Keratinocyte (primary cell): ENCODE data around the gene IPO13. TPM values are rescaled to one million over a fixed set of nuclear protein-coding genes. Genes with fewer than 3 reads are reported as not detected.

ENCODE experiments used
- DNase-seq: peaks from one replicate; pipeline ENCODE4 v3.0.0-alpha.2; 2011; ENCODE audit warnings: low read depth, missing footprints, low spot score
- FAIRE-seq: peaks from 2 replicates; lab custom pipeline; 2011; peaks lifted over from hg19 to GRCh38; lab: Jason Lieb, UNC
- H2AFZ ChIP-seq: 2 replicates; pipeline ENCODE4 v1.6.0; 2012; ENCODE audit warnings: low read length, control low read depth, inconsistent platforms; ENCODE audit not compliant: control insufficient read depth
- H3K27ac ChIP-seq: 2 replicates; pipeline ENCODE4 v1.5.1; 2011; ENCODE audit warnings: low read length; ENCODE audit not compliant: control insufficient read depth, insufficient read depth
- H3K27me3 ChIP-seq: 3 replicates; pipeline ENCODE4 v1.6.0; 2011; ENCODE audit warnings: low read length; ENCODE audit not compliant: control insufficient read depth, insufficient read depth; ENCODE audit errors: extremely low read depth
- H3K36me3 ChIP-seq, 2 experiments: 2 replicates in 1 of 2; 3 replicates in 1 of 2; pipeline ENCODE4 v1.5.1; 2011; ENCODE audit warnings: low read length in 2 of 2, mild to moderate bottlenecking in 1 of 2; ENCODE audit not compliant: control insufficient read depth in 2 of 2, insufficient read depth in 2 of 2; ENCODE audit errors: extremely low read depth in 1 of 2
- H3K4me1 ChIP-seq: 3 replicates; pipeline ENCODE4 v1.5.1; 2011; ENCODE audit warnings: low read length; ENCODE audit not compliant: control insufficient read depth, insufficient read depth; ENCODE audit errors: extremely low read depth
- H3K4me2 ChIP-seq: 3 replicates; pipeline ENCODE4 v1.6.0; 2011; ENCODE audit warnings: low read depth, low read length; ENCODE audit not compliant: control insufficient read depth, insufficient read depth; ENCODE audit errors: extremely low read depth
- H3K4me3 ChIP-seq, 3 experiments: fragments of 200-600 bp in 1 of 3; sonication (generic) in 1 of 3; 2 replicates in 2 of 3; 3 replicates in 1 of 3; pipeline ENCODE4 v1.5.1; 2011 to 2016; ENCODE audit warnings: low read length in 3 of 3, mild to moderate bottlenecking in 3 of 3, control low read depth in 2 of 3, inconsistent platforms in 1 of 3, low read depth in 1 of 3, mixed read lengths in 1 of 3, mixed run types in 1 of 3, moderate library complexity in 1 of 3; ENCODE audit not compliant: control insufficient read depth in 2 of 3, insufficient read depth in 2 of 3; ENCODE audit errors: extremely low read depth in 1 of 3
- H3K79me2 ChIP-seq: 2 replicates; pipeline ENCODE4 v1.6.0; 2012; ENCODE audit warnings: low read length; ENCODE audit not compliant: control insufficient read depth, insufficient read depth
- H3K9ac ChIP-seq: 3 replicates; pipeline ENCODE4 v1.6.0; 2011; ENCODE audit warnings: low read length; ENCODE audit not compliant: control insufficient read depth, insufficient read depth; ENCODE audit errors: extremely low read depth
- H3K9me1 ChIP-seq: 3 replicates; pipeline ENCODE4 v1.6.0; 2011; ENCODE audit warnings: low read length; ENCODE audit not compliant: control insufficient read depth, insufficient read depth; ENCODE audit errors: extremely low read depth
- H3K9me3 ChIP-seq: 2 replicates; pipeline ENCODE4 v1.5.1; 2012; ENCODE audit warnings: low read depth, low read length; ENCODE audit not compliant: control insufficient read depth
- H4K20me1 ChIP-seq: 3 replicates; pipeline ENCODE4 v1.6.0; 2011; ENCODE audit warnings: low read length; ENCODE audit not compliant: control insufficient read depth, insufficient read depth; ENCODE audit errors: extremely low read depth
- EZH2 ChIP-seq: IDR thresholded peaks from one replicate; pipeline ENCODE4 v1.6.1; 2012; ENCODE audit warnings: inconsistent platforms, mild to moderate bottlenecking, low read length, moderate library complexity
- dilution Hi-C: fragments of 300-500 bp; cut with MboI; formaldehyde crosslinking; loops from one replicate; pipeline ENCODE4 v1.7.0; 2020; ENCODE audit warnings: low sequenced_read_pairs; ENCODE audit not compliant: extremely low pct_ligation_motif_present
- polyA plus RNA-seq, 5 experiments: library from polyadenylated mRNA; depleted of rRNA in 3 of 5; stranded (reverse) in 3 of 5; stranded (forward) in 1 of 5; unstranded in 1 of 5; fragments of >200 nt; gene quantifications; 1 replicate in 1 of 5; 2 replicates in 3 of 5; 3 replicates in 1 of 5; pipeline versions ENCODE4 v1.2.1 to v1.2.3, GENCODE V29; 2011 to 2012; ENCODE audit warnings: missing spikeins in 2 of 5, low read depth in 1 of 5, low replicate concordance in 1 of 5
- TF ChIP-seq, protein P1 (sequence below), 3 experiments: IDR thresholded peaks in 1 of 3; conservative IDR thresholded peaks in 1 of 3; optimal IDR thresholded peaks in 1 of 3; 2 replicates in 2 of 3; 3 replicates in 1 of 3; pipeline versions ENCODE3 to v1.5.1; 2011; ENCODE audit warnings: low read length in 3 of 3, mild to moderate bottlenecking in 3 of 3, moderate library complexity in 2 of 3, control low read depth in 1 of 3, inconsistent platforms in 1 of 3; ENCODE audit not compliant: insufficient read depth in 2 of 3; ENCODE audit errors: extremely low read depth in 1 of 3

Gene IPO13
- polyA plus RNA-seq, 1 donor (not counting 4 experiments of a cell fraction or from before 2014, with no cell fraction given), result 20.7 TPM

GRCh38 chr1:43984855-43985254 is 38.1 kb downstream of the IPO13 start:
- Histone ChIP-seq H3K4me3 (no peak overlapping the region), H4K20me1 (no peaks in the 10 kb centered on the region), H3K4me2 (no peak overlapping the region), H3K27me3 (no peaks in the 10 kb centered on the region), H3K9me3 (no peaks in the 10 kb centered on the region), H3K27ac (no peak overlapping the region), H3K9me1 (no peaks in the 10 kb centered on the region), H3K9ac (no peak overlapping the region), H3K4me1 (peaks cover 29% of the 10 kb centered on the region), H3K36me3 (peaks cover 19 to 47% of the 10 kb centered on the region in 2 experiments), H3K79me2 (peaks cover 42% of the 10 kb centered on the region), H2AFZ (no peak overlapping the region)
- DNase-seq (no peak), FAIRE-seq (no peak)
- no peak for TF ChIP-seq EZH2
- TF ChIP-seq, protein P1, sequence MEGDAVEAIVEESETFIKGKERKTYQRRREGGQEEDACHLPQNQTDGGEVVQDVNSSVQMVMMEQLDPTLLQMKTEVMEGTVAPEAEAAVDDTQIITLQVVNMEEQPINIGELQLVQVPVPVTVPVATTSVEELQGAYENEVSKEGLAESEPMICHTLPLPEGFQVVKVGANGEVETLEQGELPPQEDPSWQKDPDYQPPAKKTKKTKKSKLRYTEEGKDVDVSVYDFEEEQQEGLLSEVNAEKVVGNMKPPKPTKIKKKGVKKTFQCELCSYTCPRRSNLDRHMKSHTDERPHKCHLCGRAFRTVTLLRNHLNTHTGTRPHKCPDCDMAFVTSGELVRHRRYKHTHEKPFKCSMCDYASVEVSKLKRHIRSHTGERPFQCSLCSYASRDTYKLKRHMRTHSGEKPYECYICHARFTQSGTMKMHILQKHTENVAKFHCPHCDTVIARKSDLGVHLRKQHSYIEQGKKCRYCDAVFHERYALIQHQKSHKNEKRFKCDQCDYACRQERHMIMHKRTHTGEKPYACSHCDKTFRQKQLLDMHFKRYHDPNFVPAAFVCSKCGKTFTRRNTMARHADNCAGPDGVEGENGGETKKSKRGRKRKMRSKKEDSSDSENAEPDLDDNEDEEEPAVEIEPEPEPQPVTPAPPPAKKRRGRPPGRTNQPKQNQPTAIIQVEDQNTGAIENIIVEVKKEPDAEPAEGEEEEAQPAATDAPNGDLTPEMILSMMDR (optimal IDR thresholded peaks at IDR 0.05 in 1 of 3, IDR thresholded peaks at IDR 0.05 in 1 of 3, conservative IDR thresholded peaks at IDR 0.05 in 1 of 3; ENCODE audit: extremely low read depth in 1 of 3, insufficient read depth in 2 of 3, low read length in 3 of 3), result no peak
- dilution Hi-C loops, result no loop called here

GRCh38 chr1:43985984-43986595 is 39.3 kb downstream of the IPO13 start:
- Histone ChIP-seq H3K4me1 (peaks cover 24% of the 10 kb centered on the region), H3K4me3 (no peak overlapping the region), H3K9me3 (no peaks in the 10 kb centered on the region), H3K79me2 (peaks cover 35% of the 10 kb centered on the region), H3K9me1 (no peaks in the 10 kb centered on the region), H3K36me3 (peaks cover 20 to 47% of the 10 kb centered on the region in 2 experiments), H3K27ac (peak overlapping the region; percentile 41), H3K9ac (no peak overlapping the region), H4K20me1 (no peaks in the 10 kb centered on the region), H3K4me2 (no peak overlapping the region), H2AFZ (no peak overlapping the region), H3K27me3 (no peaks in the 10 kb centered on the region)
- DNase-seq (no peak), FAIRE-seq (peak; percentile 49)
- dilution Hi-C loops, result no loop called here
- TF ChIP-seq, protein P1 (optimal IDR thresholded peaks at IDR 0.05 in 1 of 3, IDR thresholded peaks at IDR 0.05 in 1 of 3, conservative IDR thresholded peaks at IDR 0.05 in 1 of 3; ENCODE audit: extremely low read depth in 1 of 3, insufficient read depth in 2 of 3, low read length in 3 of 3), result no peak
- no peak for TF ChIP-seq EZH2
